HCT116 (cell line): ENCODE results near the gene EIF2D.

Experiments
- ATF3 ChIP-seq: IDR thresholded peaks from 2 replicates; pipeline ENCODE4 v1.6.1; 2012
- CEBPB ChIP-seq: IDR thresholded peaks from 2 replicates; pipeline ENCODE4 v1.6.1; 2012; ENCODE audit warnings: low read depth
- CTCF ChIP-seq, 3 experiments: fragments of 200-600 bp in 1 of 3; sonication (generic) in 1 of 3; IDR thresholded peaks in 2 of 3; conservative IDR thresholded peaks in 1 of 3; 2 replicates each; pipeline ENCODE4 v1.5.1; 2012 to 2017; ENCODE audit warnings: low read depth in 2 of 3, low read length in 2 of 3, antibody characterized with exemption in 1 of 3, borderline replicate concordance in 1 of 3, control low read depth in 1 of 3, mild to moderate bottlenecking in 1 of 3, mixed read lengths in 1 of 3, mixed run types in 1 of 3, moderate library complexity in 1 of 3; ENCODE audit not compliant: insufficient read depth in 1 of 3
- EGR1 ChIP-seq: IDR thresholded peaks from 2 replicates; pipeline ENCODE4 v1.6.1; 2012; ENCODE audit warnings: low read depth
- ELF1 ChIP-seq: IDR thresholded peaks from 2 replicates; pipeline ENCODE4 v1.6.1; 2012; ENCODE audit warnings: low read depth, borderline replicate concordance
- EZH2 ChIP-seq: fragments of 200-600 bp; sonication (generic); IDR thresholded peaks from 2 replicates; pipeline ENCODE4 v1.6.1; 2017; ENCODE audit warnings: antibody characterized with exemption, mixed run types
- EZH2phosphoT487 ChIP-seq: fragments of 200-600 bp; IDR thresholded peaks from 2 replicates; pipeline ENCODE4 v1.6.1; 2018; ENCODE audit warnings: antibody characterized with exemption, borderline replicate concordance
- FOSL1 ChIP-seq: IDR thresholded peaks from 2 replicates; pipeline ENCODE4 v1.6.1; 2012; ENCODE audit warnings: low read depth
- JUND ChIP-seq: IDR thresholded peaks from 2 replicates; pipeline ENCODE4 v1.6.1; 2012
- POLR2AphosphoS5 ChIP-seq: IDR thresholded peaks from 2 replicates; pipeline ENCODE4 v1.6.1; 2011; ENCODE audit warnings: mild to moderate bottlenecking, low read depth, low read length, moderate library complexity
- SIN3A ChIP-seq: IDR thresholded peaks from 2 replicates; pipeline ENCODE4 v1.6.1; 2012; ENCODE audit warnings: low read depth
- SP1 ChIP-seq: IDR thresholded peaks from 2 replicates; pipeline ENCODE4 v1.6.1; 2012; ENCODE audit warnings: low read depth
- ZNF274 ChIP-seq: fragments of 200-500 bp; sonication (Bioruptor generic); IDR thresholded peaks from 2 replicates; pipeline ENCODE4 v1.6.1; 2014; ENCODE audit warnings: mild to moderate bottlenecking, low read depth, low read length, inconsistent platforms
- TF ChIP-seq, protein P1 (sequence below): IDR thresholded peaks from 2 replicates; pipeline ENCODE4 v1.6.1; 2012; ENCODE audit warnings: low read depth

- no peak for TF ChIP-seq FOSL1
- no peak for TF ChIP-seq EZH2
- TF ChIP-seq CTCF (IDR thresholded peaks at IDR 0.05 in 2 of 3, conservative IDR thresholded peaks at IDR 0.05 in 1 of 3; ENCODE audit: borderline replicate concordance in 1 of 3, insufficient read depth in 1 of 3, low read depth in 2 of 3, low read length in 2 of 3): no peak
- no peak for TF ChIP-seq ELF1
- TF ChIP-seq JUND: no peak
- TF ChIP-seq, protein P1, sequence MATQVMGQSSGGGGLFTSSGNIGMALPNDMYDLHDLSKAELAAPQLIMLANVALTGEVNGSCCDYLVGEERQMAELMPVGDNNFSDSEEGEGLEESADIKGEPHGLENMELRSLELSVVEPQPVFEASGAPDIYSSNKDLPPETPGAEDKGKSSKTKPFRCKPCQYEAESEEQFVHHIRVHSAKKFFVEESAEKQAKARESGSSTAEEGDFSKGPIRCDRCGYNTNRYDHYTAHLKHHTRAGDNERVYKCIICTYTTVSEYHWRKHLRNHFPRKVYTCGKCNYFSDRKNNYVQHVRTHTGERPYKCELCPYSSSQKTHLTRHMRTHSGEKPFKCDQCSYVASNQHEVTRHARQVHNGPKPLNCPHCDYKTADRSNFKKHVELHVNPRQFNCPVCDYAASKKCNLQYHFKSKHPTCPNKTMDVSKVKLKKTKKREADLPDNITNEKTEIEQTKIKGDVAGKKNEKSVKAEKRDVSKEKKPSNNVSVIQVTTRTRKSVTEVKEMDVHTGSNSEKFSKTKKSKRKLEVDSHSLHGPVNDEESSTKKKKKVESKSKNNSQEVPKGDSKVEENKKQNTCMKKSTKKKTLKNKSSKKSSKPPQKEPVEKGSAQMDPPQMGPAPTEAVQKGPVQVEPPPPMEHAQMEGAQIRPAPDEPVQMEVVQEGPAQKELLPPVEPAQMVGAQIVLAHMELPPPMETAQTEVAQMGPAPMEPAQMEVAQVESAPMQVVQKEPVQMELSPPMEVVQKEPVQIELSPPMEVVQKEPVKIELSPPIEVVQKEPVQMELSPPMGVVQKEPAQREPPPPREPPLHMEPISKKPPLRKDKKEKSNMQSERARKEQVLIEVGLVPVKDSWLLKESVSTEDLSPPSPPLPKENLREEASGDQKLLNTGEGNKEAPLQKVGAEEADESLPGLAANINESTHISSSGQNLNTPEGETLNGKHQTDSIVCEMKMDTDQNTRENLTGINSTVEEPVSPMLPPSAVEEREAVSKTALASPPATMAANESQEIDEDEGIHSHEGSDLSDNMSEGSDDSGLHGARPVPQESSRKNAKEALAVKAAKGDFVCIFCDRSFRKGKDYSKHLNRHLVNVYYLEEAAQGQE: no peak
- TF ChIP-seq POLR2AphosphoS5: no peak
- TF ChIP-seq EZH2phosphoT487: no peak
- TF ChIP-seq ZNF274: no peak
- no peak for TF ChIP-seq CEBPB
- TF ChIP-seq EGR1: no peak
- no peak for TF ChIP-seq SIN3A
- TF ChIP-seq SP1: no peak
- TF ChIP-seq ATF3: no peak
Measured at GRCh38 chr1:206556047-206556749, 56.1 kb downstream of the EIF2D start.
